ENCODE data around the gene CHKB. TPM values are rescaled to one million over a fixed set of nuclear protein-coding genes. Genes with fewer than 3 reads are reported as not detected.
A peak's percentile ranks its signal among the peaks of the same experiment; 100 is the strongest.

The CHKB gene
- total RNA-seq, 1 donor from 2014 or later = 47.4 TPM

DNA sequence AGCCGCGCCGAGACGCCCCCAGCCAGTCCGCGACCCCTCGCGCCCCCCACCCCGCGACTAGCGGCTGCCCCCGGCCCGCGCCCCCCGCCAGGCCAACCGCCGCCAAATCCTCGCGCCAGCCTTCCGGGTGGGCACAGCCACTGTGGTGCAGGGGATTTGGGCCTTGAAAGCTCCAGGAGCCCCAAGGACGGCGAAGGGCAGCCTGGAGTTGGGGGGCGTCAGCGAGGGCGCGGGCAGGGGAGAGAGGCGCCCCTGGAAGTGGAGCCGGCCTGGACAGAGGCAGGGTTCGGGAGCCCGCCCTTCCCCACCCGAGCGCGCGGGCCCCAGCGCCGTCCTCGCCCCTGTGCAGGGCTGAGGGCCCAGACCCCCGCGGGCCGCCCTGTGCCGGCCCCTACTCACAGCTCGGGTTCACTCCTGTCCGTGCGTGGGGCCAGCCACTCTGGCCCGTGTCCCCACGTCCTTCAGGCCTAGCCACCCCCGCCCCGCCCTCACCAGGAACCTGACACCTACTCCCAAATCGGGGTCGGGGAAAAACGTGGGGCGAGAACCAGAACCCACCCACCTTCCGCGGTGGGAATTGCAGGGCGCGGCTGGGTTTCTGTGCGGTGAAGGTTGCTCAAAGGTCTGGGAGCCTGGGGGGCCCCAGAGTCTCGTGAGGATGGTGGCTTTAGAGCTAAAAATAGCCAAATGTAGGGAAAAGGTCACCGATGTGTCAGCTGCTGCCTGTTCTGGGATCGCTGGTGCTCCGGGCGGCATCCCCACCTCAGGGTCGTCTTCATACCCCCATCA lies 4.5 kb downstream of the CHKB start, which contains the start of gene CPT1B:
CPT1B (minus strand) TSS at position 441 of the 789 bp plus-strand sequence. CDS start 512 bp downstream, outside the sequence.
- Mint-ChIP-seq H3K4me3 (ENCODE audit: unreplicated experiment) (no peak within 1 kb of the TSS), H3K27ac (ENCODE audit: unreplicated experiment) (no peak within 1 kb of the TSS), H3K27me3 (ENCODE audit: low read depth) (no peaks in the 10 kb centered on the region), H3K4me1 (ENCODE audit: low read depth) (peaks cover 13% of the 10 kb centered on the region), H3K36me3 (ENCODE audit: low read depth) (peaks cover 9% of the 10 kb centered on the region), H3K9me3 (ENCODE audit: low read depth) (no peaks in the 10 kb centered on the region)
- TF ChIP-seq, protein P1, sequence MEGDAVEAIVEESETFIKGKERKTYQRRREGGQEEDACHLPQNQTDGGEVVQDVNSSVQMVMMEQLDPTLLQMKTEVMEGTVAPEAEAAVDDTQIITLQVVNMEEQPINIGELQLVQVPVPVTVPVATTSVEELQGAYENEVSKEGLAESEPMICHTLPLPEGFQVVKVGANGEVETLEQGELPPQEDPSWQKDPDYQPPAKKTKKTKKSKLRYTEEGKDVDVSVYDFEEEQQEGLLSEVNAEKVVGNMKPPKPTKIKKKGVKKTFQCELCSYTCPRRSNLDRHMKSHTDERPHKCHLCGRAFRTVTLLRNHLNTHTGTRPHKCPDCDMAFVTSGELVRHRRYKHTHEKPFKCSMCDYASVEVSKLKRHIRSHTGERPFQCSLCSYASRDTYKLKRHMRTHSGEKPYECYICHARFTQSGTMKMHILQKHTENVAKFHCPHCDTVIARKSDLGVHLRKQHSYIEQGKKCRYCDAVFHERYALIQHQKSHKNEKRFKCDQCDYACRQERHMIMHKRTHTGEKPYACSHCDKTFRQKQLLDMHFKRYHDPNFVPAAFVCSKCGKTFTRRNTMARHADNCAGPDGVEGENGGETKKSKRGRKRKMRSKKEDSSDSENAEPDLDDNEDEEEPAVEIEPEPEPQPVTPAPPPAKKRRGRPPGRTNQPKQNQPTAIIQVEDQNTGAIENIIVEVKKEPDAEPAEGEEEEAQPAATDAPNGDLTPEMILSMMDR (IDR thresholded peaks at IDR 0.05) = no peak
- no peak for DNase-seq (ENCODE audit: low spot score)

DNA sequence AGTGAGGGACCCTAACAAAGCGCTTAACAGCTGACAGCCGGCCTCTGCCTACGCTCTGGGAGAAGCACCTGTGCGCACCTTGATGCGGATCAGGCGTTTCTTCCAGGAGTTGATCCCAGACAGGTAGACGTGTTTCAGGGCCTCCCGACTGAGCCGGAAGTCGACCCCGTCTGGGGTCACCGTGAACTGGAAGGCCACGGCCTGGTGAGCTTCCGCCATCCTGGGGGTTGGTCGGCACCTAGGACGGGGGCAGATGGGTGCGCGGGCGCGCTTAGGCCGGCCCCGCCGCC lies 5.0 kb downstream of the CHKB start:
- Mint-ChIP-seq H3K4me3 (ENCODE audit: unreplicated experiment) (no peak overlapping the region), H3K27ac (ENCODE audit: unreplicated experiment) (no peak overlapping the region), H3K27me3 (ENCODE audit: low read depth) (no peaks in the 10 kb centered on the region), H3K4me1 (ENCODE audit: low read depth) (peaks cover 13% of the 10 kb centered on the region), H3K36me3 (ENCODE audit: low read depth) (peaks cover 10% of the 10 kb centered on the region), H3K9me3 (ENCODE audit: low read depth) (no peaks in the 10 kb centered on the region)
- no peak for DNase-seq (ENCODE audit: low spot score)
- TF ChIP-seq, protein P1 (IDR thresholded peaks at IDR 0.05) = no peak

DNA sequence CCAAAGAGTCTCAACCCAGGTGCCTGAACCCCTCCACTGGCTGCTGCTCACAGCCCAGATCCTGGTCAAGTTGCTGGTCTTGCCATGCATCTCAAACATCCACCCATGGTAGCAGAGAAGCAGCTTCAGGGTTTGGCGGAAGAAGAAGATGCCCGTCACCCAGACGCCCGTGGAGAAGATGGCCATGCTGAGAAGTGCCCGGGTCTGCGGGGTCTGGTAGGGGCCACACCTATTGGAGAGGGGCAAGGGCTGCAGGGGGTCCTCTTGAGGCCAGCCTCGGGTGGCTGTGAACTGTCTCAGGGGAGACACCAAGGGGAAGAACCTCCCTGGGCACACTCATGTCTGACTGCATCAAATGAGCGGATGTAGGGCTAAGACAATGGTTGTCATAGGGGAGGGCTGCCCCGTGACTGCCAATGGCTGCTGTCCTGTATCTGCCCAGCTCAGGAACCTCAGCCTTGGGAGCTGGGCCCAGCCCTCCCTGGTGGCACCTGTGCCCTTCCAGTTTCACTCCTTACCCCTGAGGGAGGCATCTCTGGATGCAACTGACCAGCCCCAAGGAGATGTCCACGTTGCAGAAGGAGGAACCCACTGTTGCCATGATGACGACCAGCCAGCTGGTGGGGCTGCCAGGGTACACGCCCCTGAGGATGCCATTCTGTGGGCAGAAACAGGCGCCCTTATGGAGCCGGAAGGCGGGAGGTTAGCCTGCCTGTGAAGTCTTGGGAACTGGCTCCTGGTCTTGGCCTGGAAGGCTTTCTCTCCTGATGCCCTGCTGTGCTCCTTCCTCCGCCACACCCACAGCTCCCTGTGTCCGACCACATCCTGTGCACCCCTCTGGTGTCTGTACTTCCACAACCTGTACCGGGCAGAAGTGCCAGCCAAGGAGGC lies 5.6 kb downstream of the CHKB start:
- Mint-ChIP-seq H3K27ac (ENCODE audit: unreplicated experiment) (no peak overlapping the region), H3K27me3 (ENCODE audit: low read depth) (no peaks in the 10 kb centered on the region), H3K4me1 (ENCODE audit: low read depth) (peaks cover 13% of the 10 kb centered on the region), H3K4me3 (ENCODE audit: unreplicated experiment) (no peak overlapping the region), H3K9me3 (ENCODE audit: low read depth) (no peaks in the 10 kb centered on the region), H3K36me3 (ENCODE audit: low read depth) (peaks cover 11% of the 10 kb centered on the region)
- TF ChIP-seq, protein P1 (IDR thresholded peaks at IDR 0.05) = no peak
- no peak for DNase-seq (ENCODE audit: low spot score)

DNA sequence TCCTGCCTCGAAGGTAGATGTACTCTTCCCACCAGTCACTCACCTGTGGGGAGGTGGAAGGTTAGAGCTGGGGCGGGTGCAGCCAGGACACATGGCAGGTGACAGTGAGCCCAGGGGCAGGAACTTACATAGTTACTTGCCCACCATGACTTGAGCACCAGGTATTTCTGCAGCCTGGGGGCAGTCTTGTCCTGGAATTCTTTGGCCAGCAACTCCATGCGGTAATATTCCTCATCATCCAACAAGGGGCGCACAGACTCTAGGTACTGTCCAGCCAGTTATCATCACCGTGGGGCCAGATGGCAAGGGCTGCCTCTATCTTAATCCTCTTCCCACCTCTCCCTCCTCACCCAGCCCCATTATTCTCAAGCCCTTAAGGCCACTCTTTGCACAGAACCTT lies 6.6 kb downstream of the CHKB start:
- TF ChIP-seq, protein P1 (IDR thresholded peaks at IDR 0.05) = peak; percentile 59
- Mint-ChIP-seq H3K27me3 (ENCODE audit: low read depth) (no peaks in the 10 kb centered on the region), H3K36me3 (ENCODE audit: low read depth) (peaks cover 14% of the 10 kb centered on the region), H3K4me3 (ENCODE audit: unreplicated experiment) (no peak overlapping the region), H3K4me1 (ENCODE audit: low read depth) (peaks cover 5% of the 10 kb centered on the region), H3K9me3 (ENCODE audit: low read depth) (no peaks in the 10 kb centered on the region), H3K27ac (ENCODE audit: unreplicated experiment) (no peak overlapping the region)
- DNase-seq (ENCODE audit: low spot score) = no peak

DNA sequence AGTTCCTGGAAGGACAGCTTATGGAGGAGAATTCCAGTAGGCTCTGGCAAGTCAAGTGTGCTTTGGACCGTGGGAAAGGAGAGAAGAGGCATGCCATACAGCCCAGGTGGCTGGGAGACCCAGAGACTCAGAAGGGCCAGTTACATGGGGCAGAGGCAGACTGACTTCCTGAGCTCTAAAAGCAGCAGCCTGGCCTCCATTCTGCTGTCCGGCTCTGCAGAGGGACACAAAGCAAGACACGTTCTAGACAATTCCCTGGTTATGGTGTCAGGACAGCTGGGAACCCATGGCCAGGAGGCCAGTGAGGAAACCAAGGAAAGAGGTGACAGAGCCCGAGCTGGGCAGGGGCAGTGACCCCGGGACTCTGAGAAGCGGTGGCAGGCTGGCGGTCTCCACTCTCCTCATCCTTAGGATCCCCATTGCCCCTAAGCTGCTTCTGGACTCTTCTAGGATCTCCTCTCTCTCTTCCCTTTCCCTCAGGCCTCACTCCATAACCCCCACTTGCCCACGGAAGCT lies 7.2 kb downstream of the CHKB start:
- Mint-ChIP-seq H3K27me3 (ENCODE audit: low read depth) (no peaks in the 10 kb centered on the region), H3K27ac (ENCODE audit: unreplicated experiment) (no peak overlapping the region), H3K36me3 (ENCODE audit: low read depth) (peaks cover 16% of the 10 kb centered on the region), H3K4me3 (ENCODE audit: unreplicated experiment) (no peak overlapping the region), H3K4me1 (ENCODE audit: low read depth) (peaks cover 5% of the 10 kb centered on the region), H3K9me3 (ENCODE audit: low read depth) (no peaks in the 10 kb centered on the region)
- no peak for DNase-seq (ENCODE audit: low spot score)
- TF ChIP-seq, protein P1 (IDR thresholded peaks at IDR 0.05) = no peak

Measured in chondrocyte (in vitro differentiated cells).